SIG-M5 treated with dmso at 0.1 percent for 504 hours (cell line): ENCODE measurements around the gene MYO7A.
"Not testable (repeated sequence)": the region's sequence is repeated elsewhere in the genome, so short reads cannot be mapped to it uniquely, and the experiment has no call there.

ENCODE experiments used
- DNase-seq: peaks from one replicate; lab custom pipeline; 2025; ENCODE audit not compliant: unreplicated experiment; lab: John Stamatoyannopoulos, UW

Gene MYO7A

GRCh38 chr11:77092382-77092781 is 35.7 kb upstream of the MYO7A start:
- no peak for DNase-seq

DNA sequence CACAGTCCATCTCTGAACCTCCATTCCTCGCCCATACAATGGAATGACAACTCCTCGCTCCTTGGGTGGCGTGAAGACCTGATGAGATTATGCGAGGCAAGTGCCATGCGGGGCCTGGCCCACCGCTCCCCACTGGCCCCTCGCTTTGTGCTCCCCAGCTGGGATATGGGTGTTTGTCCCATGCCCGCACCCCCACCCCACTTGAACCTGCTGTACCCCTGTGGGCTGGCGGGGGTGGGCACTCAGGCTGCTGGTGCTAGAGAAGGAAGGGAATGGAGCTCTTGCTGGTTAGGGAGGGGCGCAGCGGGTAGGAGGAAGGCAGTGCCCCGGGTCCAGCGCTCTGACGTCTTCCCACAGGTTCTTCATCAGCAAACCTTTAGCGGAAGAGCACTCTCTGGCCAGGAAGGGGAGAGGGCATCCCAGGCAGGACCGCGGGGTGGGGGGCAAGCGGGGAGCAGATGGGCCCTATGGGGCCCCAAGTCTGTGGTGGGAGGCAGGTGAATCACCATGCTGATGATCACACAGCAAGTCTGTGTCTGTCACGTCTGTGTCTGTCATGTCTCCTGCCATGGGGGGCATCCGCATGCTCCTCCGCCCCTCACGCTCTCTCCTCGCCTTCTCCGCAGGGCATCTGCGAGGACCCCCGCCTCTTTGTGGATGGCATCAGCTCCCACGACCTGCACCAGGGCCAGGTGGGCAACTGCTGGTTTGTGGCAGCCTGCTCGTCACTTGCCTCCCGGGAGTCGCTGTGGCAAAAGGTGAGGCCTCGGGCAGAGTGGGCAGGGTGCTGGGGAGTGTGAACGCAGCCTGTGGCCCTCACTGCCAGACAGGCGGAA is 34.8 kb upstream of the MYO7A start:
- no peak for DNase-seq

DNA sequence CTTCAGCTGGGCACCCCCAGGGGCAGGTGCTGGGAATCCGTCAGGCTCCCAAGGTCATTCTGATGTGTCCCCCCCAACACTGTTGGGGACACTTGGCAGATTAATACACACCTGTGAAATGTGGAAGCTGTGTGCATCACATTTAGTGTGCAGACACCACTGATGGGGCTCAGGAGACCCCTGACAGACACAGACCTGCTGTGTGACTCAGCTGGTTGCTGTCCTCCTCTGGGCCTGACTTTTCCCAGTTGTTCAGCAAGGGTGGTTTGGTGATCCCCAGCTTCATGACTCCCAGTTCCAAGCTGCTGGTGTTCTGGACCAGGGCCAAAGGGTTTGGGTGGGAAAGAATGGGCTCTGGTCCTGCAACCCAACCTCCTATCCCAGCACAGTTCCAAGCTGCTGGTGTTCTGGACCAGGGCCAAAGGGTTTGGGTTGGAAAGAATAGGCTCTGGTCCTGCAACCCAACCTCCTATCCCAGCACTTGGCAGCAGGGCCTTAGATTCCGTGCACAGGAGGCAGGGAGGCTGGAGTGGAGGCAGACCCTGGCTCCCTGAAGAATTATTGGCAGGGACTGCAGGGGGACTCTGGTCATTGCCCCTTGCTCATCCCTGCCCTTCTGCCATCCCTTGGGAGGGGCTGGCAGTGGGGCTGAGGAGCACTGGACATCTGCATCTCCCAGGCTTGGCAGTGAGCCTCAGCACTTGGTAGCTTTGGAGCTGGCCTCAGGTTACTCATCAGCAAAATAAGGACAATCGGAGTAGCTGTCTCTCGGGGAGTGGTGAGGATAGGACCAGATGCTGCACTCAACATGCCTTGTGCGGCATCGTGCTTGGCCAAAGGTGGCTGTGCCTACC is 33.8 kb upstream of the MYO7A start:
- DNase-seq, result no peak

DNA sequence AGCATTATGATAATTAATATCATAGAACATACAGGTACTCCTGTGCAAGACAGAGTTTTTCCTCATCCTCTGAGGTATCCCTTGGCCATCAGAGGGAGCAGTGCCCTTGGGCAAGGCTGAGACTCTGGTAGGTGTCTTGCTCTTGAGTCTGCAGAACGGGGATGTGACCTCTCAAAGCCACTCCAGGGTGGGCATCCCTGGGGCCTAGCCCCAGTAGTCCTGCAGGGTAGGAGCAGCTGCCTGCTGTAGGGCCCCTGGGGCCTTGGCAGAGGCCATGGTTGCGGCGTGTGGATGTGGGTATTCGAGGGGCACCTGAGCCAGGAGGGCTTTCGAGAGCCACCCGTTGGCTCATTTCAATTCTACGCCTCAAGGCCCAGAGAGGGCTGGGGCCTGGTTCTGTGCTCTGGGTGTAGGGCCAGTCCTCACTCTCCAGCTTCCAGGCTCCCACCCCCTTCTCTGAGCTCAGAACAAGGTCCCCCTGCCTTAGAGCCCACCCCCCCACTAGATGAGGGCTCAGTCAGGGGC is 33.1 kb upstream of the MYO7A start:
- DNase-seq, result no peak

- no peak for DNase-seq
Observed at GRCh38 chr11:77095551-77096490, 32.2 kb upstream of the MYO7A start.

GRCh38 chr11:77096591-77097019 is 31.4 kb upstream of the MYO7A start:
- DNase-seq, result no peak

DNA sequence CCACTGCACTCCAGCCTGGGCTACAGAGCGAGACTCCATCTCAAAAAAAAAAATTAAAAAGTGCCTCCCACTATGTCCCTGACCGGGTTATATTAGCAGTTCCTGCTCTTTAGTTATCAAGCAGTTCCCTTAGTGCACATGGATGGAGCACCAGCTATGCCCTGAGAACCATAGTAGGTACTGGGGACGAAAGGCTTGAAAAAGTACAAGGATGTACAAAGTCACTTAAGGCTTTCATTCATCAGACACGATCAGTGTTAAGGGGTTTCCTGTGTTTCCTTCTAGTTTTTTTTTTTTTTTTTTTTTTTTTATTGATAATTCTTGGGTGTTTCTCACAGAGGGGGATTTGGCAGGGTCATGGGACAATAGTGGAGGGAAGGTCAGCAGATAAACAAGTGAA is 30.9 kb upstream of the MYO7A start:
- not testable (repeated sequence) for DNase-seq

DNA sequence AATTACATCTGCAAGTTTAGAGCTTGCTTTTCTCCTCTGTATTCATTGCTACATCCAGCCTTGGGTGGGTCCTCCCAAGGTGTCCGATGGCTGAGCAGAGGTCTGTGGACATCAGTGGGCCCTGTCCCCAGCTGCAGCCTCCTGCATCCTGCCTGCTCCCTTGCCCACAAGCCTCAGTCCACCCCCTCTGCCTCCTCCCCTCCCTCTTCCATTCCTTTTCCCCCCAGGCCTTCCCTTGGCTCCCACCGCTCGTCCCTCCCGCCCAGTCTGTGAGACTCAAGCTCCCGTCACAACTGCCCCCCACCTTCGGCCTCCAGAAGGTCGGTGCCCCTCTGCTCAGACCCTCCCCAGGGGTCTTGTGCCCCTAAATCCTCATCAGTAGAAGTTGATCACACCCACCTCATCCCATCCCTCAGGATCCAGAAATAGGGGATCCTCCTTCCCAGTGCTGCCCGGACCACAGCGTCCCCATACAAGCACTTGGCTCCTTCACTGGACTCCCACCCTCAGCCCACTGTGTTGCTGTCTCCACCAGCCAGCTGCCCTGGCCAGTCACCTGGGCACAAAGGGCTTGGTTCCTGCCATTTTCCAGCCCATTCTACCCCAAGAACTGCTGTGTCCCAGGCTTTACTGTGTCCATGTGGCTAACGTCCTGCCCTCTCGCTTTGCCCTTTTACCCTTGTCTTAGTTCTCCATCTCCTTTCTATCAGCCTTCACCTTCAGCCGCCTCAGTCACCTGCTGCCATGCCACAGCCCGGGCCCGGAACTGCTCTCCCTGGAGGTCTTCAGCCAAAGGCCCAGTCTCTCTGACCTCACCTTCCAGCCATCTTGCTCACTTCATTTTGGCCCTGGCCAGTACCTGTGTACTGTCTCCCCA is 27.6 kb upstream of the MYO7A start:
- DNase-seq, result no peak

GRCh38 chr11:77101043-77101537 is 27.0 kb upstream of the MYO7A start:
- DNase-seq, result peak; percentile 65

- no peak for DNase-seq
Observed at GRCh38 chr11:77102246-77103210, 25.5 kb upstream of the MYO7A start, which contains the start of gene OMP. OMP (plus strand) TSS chr11:77102840; CDS start chr11:77102840, 0 bp downstream.

DNA sequence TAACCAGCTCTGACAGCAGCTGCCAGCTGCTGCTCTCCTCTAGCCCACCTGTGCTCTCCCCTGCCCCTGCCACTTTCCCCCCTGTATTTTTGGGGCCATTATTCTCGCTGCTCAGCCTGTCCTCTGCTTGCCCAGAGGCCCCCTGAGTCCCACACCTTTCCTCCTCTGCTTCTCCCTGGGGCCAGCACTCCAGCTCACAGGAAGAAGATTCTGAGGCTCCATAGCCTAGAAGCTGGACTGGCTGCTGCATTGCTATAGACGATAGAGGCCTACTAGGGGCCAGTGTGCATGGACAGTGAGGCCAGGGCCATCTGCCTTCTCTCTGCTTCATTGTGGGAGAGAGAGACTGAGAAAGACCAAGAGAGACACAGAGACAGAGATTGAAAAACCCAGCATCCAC is 24.7 kb upstream of the MYO7A start:
- DNase-seq, result no peak

- DNase-seq, result no peak
Observed at GRCh38 chr11:77104727-77105126, 23.3 kb upstream of the MYO7A start.

DNA sequence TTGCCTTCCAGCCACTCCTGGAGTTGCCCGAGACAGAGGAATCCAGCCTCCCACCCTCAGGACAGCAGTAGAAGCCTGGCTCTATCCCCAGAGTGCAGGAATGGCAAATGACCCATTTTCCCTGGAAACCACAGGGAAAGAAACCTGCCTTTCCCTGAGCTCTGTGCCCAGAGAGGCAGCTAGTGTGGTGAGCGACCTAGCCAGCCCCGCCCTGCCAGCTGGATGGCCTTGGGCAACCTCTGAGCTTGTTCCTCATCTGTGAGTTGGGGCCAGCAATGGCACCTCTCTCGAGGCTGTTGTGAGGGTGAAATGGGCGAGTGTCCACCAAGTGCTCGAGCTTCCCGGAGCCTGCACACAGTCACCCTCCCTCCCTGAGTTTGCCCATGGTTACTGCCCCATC is 21.7 kb upstream of the MYO7A start:
- DNase-seq, result no peak

GRCh38 chr11:77106759-77107158 is 21.3 kb upstream of the MYO7A start:
- no peak for DNase-seq

- DNase-seq, result no peak
Observed at GRCh38 chr11:77107950-77108349, 20.1 kb upstream of the MYO7A start.

DNA sequence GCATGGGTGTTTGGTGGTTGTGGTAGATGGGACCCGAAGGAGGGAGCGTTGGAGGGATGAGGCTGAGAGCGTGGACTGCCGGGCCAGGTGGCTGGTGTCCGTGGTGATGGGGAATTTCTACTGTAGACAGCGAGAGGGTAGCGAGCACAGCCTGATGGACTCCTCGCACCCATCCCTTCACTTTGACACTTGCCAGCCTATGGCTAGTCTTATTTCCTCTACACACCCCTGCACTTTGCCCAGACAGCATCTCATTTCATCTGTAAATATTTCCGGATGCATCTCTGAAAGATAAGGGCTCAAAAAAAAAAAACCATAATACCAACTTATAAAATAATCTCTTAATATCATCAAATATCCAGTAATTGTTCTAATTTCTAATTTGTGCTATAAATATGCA is 19.6 kb upstream of the MYO7A start:
- no peak for DNase-seq

DNA sequence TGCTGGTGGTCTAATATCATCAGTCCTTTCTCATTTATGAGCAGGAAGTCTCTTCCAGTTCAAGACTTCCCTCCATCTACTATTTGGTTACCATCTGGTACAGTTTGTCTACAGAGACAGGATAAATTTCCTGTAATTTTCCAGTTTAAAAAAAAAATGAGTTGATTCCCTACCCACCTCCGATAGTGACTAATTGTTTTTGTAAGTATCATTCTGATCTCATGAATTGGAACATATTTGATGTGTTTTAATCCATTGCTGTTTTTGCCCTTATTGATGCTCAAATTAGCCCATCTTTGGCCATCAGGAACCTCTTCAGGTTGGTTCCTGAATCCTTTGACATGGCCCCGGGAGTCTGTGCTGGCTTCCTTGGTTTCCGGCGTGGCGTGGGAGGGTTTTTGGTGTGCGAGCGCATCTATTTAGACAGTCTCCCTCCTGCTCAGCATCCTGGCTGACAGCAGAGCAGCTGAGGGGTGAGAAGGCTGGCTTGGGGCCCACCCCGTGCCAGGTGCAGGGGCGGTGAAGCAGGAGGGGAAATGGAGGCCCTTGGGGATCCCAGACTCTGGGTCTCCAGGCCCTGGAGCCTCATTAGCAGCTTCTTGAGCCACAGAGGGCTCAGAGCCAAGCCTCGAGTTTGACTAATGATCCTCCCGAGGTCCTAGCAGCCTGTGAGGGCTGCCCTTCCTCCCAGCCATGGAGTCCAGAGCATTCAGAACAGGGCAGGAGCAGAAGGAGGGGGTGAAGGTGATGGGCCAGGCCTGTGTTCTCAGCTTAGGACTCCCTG is 18.6 kb upstream of the MYO7A start:
- DNase-seq, result no peak

DNA sequence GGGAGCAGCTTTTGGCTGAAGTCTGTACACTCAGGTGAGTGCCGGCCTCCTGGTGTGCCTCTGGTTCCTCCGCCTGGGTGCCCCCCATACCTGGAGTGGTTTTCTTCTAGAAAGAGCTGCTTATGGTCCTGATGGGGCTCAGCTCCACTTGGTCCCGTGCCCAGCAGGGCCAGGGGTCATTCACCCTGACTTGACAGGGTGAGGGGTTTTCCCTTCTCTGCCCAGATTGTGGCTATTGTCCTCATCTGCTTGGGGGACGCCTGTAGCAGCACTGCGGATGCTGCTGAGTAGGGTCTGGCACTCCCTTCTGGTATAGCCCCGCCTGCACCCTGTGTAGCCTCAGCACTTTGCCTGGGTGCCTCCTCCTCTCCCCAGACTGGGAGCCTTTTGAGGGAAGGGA is 17.2 kb upstream of the MYO7A start:
- no peak for DNase-seq
